IPS-NIHi7 (cell line): Measurements from ENCODE around the gene FBXL3.
"Not testable (repeated sequence)": the region's sequence is repeated elsewhere in the genome, so short reads cannot be mapped to it uniquely, and the experiment has no call there.

ENCODE experiments used
- DNase-seq: peaks from one replicate; pipeline ENCODE4 v3.0.0; 2012; ENCODE audit warnings: mixed read lengths; ENCODE audit errors: extremely low spot score

The FBXL3 gene

DNA sequence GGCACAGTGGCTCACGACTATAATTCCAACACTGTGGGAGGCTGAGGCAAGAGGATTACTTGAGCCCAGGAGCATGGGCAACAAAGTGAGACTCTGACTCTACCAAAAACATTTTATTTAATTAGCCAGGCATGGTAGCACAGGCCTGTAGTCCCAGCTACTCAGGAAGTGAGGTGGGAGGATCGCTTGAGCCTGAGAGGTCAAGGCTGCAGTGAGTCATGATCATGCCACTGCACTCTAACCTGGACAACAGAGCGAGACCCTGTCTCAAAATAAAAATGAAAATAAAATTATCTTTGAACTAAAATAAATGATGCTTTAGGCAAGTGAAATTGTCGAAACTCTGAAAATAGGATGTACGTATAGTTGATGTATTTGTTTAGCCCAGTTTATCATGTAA is 43.3 kb downstream of the FBXL3 start:
- no peak for DNase-seq

GRCh38 chr13:76982061-76982460 is 44.9 kb downstream of the FBXL3 start:
- DNase-seq: no peak

DNA sequence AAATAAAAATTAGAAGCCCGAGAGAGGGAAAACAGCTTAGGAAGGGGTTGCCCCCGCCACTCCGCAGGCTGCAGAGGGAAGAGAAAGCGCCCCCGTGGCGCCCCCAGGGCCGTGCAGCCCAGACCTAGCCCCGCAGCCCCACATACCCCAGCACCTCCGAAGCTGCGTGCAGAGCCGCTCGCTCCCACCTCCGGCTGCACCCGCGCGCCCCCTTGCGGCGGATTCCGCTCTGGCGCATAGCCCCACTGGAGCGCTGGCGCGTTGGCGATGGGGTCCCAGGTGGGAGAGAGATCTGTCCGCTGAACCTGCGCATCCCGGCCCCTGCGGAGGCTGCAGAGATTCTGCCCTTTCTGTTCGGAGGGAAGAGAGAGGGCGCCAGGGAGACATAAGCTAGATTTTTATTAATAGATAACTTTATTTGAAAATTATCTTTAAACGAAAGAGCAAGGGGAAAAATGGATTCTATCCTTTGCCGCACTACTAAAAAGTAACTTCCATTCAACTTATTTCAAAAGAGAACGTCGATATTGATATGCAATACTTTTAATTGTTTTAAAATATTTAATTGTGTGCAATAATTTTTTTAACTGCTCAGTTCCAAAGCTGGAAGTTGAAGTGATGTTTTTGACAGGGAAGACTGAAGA is 46.8 kb downstream of the FBXL3 start:
- peak; percentile 98 for DNase-seq

- no peak for DNase-seq
These were observed 50.0 kb downstream of the FBXL3 start for GRCh38 chr13:76976929-76977328.

DNA sequence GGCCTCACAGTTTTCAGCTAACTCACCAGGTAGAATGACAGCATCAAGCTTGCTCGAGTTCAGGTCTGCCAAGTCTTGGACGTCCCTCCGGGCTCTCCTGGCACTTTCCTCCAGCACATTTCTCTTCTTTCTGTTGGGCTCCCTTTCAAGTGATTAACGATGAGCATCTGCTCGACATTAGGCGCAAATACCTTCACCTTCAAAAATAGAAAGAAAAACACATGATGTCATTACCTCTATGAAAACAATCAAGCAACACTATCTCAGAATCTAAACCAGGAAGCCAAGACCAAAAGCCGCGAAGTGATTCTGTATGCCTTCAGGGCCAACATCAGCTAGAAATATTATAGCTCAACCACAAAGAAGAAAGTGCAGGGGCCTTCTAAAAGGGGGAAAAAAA is 50.5 kb downstream of the FBXL3 start:
- DNase-seq: no peak

GRCh38 chr13:76975863-76976262 is 51.1 kb downstream of the FBXL3 start:
- no peak for DNase-seq

- DNase-seq: no peak
These were observed 52.4 kb downstream of the FBXL3 start for GRCh38 chr13:76974618-76974975.

GRCh38 chr13:76973920-76974617 is 52.9 kb downstream of the FBXL3 start:
- no peak for DNase-seq

DNA sequence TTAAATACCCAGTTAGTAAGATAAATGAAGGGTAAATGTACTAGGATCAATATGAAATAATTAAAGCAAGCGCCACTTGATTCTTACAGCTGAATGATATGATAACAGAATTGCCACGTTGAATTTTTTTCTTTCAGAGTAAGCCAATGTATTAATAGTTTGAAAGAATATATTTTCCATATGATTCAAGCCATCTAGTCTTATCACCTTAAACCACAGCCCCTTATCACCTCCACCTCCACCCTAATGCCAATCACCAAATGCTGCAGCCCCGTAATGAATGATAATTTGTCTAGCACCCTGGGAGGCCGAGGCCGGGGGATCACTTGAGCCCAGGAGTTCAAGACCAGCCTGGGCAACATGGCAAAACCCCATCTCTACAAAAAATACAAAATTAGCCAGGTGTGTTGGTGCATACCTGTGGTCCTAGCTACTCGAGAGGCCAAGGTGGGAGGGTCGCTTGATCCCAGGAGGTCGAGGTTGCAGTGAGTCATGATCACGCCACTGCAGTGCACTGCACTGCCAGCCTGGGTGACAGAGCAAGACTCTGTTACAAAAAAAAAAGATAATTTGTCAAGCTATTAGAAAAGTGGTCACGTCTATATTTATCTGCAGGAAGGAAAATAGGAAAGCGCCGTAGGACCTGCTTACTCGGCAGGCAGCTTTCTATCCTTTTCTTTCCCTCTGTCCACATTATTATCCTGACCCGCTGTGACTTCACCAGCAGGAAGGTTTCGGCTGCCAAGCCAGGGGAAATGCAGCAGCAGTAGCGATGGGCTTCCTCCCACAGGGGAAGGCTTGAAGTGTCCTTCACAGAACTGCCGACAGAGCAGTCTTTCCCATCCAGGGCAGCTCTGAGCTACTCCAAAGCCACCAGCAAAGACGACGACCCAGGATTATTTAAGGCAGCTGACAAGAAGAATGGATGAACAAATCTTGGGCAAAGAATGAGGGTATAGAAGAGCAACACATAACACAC is 54.8 kb downstream of the FBXL3 start:
- DNase-seq: peak; percentile 25

- DNase-seq: no peak
These were observed 55.7 kb downstream of the FBXL3 start for GRCh38 chr13:76971215-76971614.

- no peak for DNase-seq
These were observed 57.2 kb downstream of the FBXL3 start for GRCh38 chr13:76969488-76970365.

DNA sequence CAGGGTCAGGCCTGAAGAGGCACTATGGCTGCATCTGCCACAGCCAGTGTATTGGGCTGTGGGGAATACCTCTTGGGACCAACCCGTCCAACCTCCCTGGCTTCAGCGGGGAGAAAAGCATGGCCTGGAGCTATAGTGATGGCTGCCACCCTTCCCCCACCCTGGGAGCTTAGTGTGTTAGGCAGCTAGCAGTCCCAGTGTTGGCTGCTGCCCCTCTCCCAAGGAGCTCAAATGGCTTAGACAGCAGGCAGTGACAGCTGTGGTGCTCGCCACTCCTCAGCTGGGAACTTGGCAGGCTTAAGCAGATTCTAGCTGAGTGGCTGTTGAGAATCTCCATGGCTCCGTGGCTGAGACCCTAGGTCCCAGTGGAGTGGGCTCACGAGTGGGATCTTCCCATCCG is 58.9 kb downstream of the FBXL3 start:
- no peak for DNase-seq

DNA sequence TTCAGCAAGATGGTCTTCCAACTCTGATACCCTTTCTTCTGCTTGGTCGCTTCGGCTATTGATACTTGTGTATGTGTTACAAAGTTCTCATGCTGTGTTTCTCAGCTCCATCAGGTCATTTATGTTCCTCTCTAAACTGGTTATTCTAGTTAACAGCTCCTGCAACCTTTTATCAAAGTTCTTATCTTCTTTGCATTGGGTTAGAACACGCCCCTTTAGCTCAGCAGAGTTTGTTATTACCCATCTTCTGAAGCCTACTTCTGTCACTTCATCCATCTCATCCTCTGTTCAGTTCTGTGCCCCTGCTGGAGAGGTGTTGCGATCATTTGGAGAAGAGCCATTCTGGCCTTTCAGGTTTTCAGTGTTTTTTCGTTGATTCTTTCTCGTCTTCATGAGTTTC is 59.9 kb downstream of the FBXL3 start:
- no peak for DNase-seq

DNA sequence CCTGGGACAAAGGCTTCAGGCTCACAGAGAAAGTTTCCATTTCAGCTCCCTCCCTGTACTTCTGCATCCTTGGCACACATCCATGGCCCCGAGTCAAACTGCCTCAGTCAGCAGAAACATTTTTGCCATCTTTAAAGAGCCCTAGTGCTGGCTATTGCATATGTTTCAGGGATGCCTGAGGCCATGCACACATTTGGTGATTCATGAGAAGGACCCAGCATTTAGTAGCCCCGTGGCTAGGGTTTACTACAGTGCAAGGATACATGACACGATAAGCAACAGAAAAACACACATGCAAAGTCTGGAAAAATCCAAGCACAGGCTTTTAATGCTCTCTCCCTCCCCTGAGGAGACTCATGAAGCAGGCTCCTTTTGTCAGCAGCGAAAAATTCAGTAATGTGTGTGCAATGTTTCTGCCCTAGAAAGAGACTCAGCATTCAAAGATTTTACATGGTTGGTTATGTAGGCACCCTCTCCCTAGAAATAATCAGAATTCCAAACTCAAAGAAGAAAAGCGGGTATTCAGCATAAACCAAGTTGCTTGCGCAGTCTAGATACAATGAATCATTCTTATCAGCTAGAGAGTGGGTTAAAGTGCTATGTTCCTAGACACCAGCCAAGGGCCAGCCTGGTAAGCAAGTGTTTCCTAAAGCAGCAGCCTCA is 61.1 kb downstream of the FBXL3 start:
- DNase-seq: no peak

- DNase-seq: not testable (repeated sequence)
These were observed 67.2 kb downstream of the FBXL3 start for GRCh38 chr13:76959734-76960133.

- DNase-seq: no peak
These were observed 68.0 kb downstream of the FBXL3 start for GRCh38 chr13:76958841-76959432.

- DNase-seq: no peak
These were observed 71.3 kb downstream of the FBXL3 start for GRCh38 chr13:76955661-76956060.
